ENCODE measurements around the gene CDX1. TPM values are rescaled to one million over a fixed set of nuclear protein-coding genes. Genes with fewer than 3 reads are reported as not detected.

Gene CDX1
- total and polyA plus RNA-seq, 7 donors: 0.06 to 0.08 TPM; not detected in 5

GRCh38 chr5:150217038-150217437, 50.5 kb downstream of the CDX1 start:
- H3K27ac ChIP-seq: no peak overlapping the region
- no peaks in the 10 kb centered on the region for H3K4me1 ChIP-seq
- ATAC-seq: no peak
- DNase-seq: no peak
- H3K9me3 ChIP-seq: no peaks in the 10 kb centered on the region
- H3K4me3 ChIP-seq: no peak overlapping the region
- intact Hi-C loops (cut with DNase I): loop anchor here (1.0 to 5.0 kb wide), 3 partner anchors 56 to 195 kb away; no protein-coding TSS in a partner anchor
- H3K27me3 ChIP-seq (ENCODE audit: insufficient read depth in 3 of 3, low read length in 2 of 3): no peaks in the 10 kb centered on the region
- 72 to 73% (median 72%) methylated on average over 2 of the region's 2 CpGs for WGBS, 3 donors
- peaks cover 0 to 8% of the 10 kb centered on the region in 2 donors for H3K36me3 ChIP-seq (ENCODE audit: insufficient read depth in 1 of 2, low read depth in 1 of 2)
- no peak for TF ChIP-seq CTCF (IDR thresholded peaks at IDR 0.05)

- no peaks in the 10 kb centered on the region for H3K9me3 ChIP-seq
- H3K27ac ChIP-seq: no peak overlapping the region
- H3K27me3 ChIP-seq (ENCODE audit: insufficient read depth in 3 of 3, low read length in 2 of 3): no peaks in the 10 kb centered on the region
- H3K4me3 ChIP-seq: no peak overlapping the region
- DNase-seq: peak; percentile 85 to 90
- intact Hi-C loops (cut with DNase I): loop anchor here (1.0 to 5.0 kb wide), 5 partner anchors 26 to 196 kb away; no protein-coding TSS in a partner anchor
- 29 to 33% (median 32%) methylated on average over 10 of the region's 10 CpGs for WGBS, 3 donors
- peak; percentile 85 to 94 (median 88) for ATAC-seq
- peak; percentile 97 for TF ChIP-seq CTCF (IDR thresholded peaks at IDR 0.05)
- H3K36me3 ChIP-seq (ENCODE audit: insufficient read depth in 1 of 2, low read depth in 1 of 2): peaks cover 0 to 18% of the 10 kb centered on the region in 2 donors
- H3K4me1 ChIP-seq: no peaks in the 10 kb centered on the region
Measured at GRCh38 chr5:150217873-150218692, 51.5 kb downstream of the CDX1 start.

GRCh38 chr5:150218693-150219035, 52.1 kb downstream of the CDX1 start:
- Histone ChIP-seq H3K27ac (no peak overlapping the region), H3K4me1 (no peaks in the 10 kb centered on the region), H3K9me3 (no peaks in the 10 kb centered on the region), H3K4me3 (no peak overlapping the region), H3K27me3 (ENCODE audit: insufficient read depth in 3 of 3, low read length in 2 of 3) (no peaks in the 10 kb centered on the region), H3K36me3 (ENCODE audit: insufficient read depth in 1 of 2, low read depth in 1 of 2) (peaks cover 0 to 22% of the 10 kb centered on the region in 2 donors)
- intact Hi-C loops (cut with DNase I): loop anchor here (1.0 to 5.0 kb wide), 3 partner anchors 26 to 196 kb away; no protein-coding TSS in a partner anchor
- 66 to 80% (median 70%) methylated on average over 5 of the region's 5 CpGs for WGBS, 3 donors
- no peak for TF ChIP-seq CTCF (IDR thresholded peaks at IDR 0.05)
- ATAC-seq (peak in 3 of 4 donors; percentile 9 to 28 (median 18)), DNase-seq (no peak)

GRCh38 chr5:150219142-150219541, 52.6 kb downstream of the CDX1 start:
- no peaks in the 10 kb centered on the region for H3K9me3 ChIP-seq
- DNase-seq (no peak), ATAC-seq (peak; percentile 29 to 73 (median 50))
- no peaks in the 10 kb centered on the region for H3K27me3 ChIP-seq (ENCODE audit: insufficient read depth in 3 of 3, low read length in 2 of 3)
- no peak overlapping the region for H3K4me3 ChIP-seq
- peaks cover 0 to 25% of the 10 kb centered on the region in 2 donors for H3K36me3 ChIP-seq (ENCODE audit: insufficient read depth in 1 of 2, low read depth in 1 of 2)
- TF ChIP-seq CTCF (IDR thresholded peaks at IDR 0.05): no peak
- no peak overlapping the region for H3K27ac ChIP-seq
- no peaks in the 10 kb centered on the region for H3K4me1 ChIP-seq
- intact Hi-C loops (cut with DNase I): loop anchor here in 1 of 2 donors (5.0 kb wide), 1 partner anchor 197 kb away; no protein-coding TSS in a partner anchor
